Fibroblast of peridontal ligament (primary cell): ENCODE measurements around the gene SIGLEC5.

Source experiments
- DNase-seq: peaks from one replicate; pipeline ENCODE4 v3.0.0-alpha.2; 2010; ENCODE audit errors: extremely low read depth

SIGLEC5 gene

GRCh38 chr19:51589511-51589910 lies 40.7 kb downstream of the SIGLEC5 start:
- no peak for DNase-seq

DNA sequence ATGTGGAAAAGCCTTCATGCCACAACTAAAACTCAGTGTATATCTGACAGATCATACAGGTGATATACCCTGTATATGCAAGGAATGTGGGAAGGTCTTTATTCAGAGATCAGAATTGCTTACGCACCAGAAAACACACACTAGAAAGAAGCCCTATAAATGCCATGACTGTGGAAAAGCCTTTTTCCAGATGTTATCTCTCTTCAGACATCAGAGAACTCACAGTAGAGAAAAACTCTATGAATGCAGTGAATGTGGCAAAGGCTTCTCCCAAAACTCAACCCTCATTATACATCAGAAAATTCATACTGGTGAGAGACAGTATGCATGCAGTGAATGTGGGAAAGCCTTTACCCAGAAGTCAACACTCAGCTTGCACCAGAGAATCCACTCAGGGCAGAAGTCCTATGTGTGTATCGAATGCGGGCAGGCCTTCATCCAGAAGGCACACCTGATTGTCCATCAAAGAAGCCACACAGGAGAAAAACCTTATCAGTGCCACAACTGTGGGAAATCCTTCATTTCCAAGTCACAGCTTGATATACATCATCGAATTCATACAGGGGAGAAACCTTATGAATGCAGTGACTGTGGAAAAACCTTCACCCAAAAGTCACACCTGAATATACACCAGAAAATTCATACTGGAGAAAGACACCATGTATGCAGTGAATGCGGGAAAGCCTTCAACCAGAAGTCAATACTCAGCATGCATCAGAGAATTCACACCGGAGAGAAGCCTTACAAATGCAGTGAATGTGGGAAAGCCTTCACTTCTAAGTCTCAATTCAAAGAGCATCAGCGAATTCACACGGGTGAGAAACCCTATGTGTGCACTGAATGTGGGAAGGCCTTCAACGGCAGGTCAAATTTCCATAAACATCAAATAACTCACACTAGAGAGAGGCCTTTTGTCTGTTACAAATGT lies 42.7 kb downstream of the SIGLEC5 start:
- DNase-seq = no peak

GRCh38 chr19:51586799-51587198 lies 43.4 kb downstream of the SIGLEC5 start:
- no peak for DNase-seq

DNA sequence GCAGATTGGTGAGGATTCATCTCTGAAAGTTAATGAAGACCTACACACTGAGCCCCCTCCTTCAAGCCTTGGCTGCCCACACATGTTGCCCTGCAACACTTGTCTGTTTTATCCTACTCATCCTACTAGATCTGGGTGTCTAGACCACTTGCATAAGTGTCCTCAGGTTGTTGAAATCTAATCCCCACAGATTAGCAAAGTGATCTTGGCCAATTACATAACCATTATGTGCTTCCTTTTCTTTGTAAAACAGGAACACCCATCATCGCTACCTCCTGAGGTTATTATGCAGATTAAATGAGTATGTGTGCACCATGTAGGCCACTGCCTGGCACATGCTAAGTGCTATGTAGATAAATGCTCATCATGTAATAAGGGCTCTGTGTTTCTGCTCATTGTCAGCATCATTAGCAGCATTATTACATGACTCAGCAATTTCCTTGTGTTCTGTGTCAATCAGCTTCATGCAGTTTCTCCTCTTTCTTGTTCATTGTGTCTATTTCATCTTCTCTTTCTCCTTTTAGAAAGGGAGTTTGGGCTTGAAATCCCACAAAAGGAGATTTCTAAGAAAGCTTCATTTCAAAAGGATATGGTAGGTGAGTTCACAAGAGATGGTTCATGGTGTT lies 44.0 kb downstream of the SIGLEC5 start:
- DNase-seq = no peak

- DNase-seq = no peak
Observed at GRCh38 chr19:51576850-51577249, 53.4 kb downstream of the SIGLEC5 start.

DNA sequence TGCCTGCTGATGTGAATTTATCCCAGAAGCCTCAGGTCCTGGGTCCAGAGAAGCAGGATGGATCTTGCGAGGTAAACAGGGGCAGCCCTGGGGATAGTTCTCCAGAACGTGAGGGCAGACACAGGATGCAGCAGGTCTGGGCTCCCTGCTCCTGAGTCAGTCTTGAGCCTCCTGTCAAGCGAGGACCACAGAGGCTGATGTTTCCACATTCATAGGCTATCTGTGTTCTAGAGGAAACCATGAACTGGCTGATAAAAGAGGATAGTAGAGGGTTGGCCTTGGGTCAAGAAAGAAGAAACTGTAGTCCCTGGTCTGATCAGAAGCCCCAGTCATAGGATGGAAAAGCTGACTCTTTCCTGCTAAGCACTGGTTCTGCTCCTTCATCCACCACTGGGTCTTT lies 56.9 kb downstream of the SIGLEC5 start:
- no peak for DNase-seq

GRCh38 chr19:51572908-51573307 lies 57.3 kb downstream of the SIGLEC5 start:
- DNase-seq = peak; percentile 9

- no peak for DNase-seq
Observed at GRCh38 chr19:51572410-51572809, 57.8 kb downstream of the SIGLEC5 start.

DNA sequence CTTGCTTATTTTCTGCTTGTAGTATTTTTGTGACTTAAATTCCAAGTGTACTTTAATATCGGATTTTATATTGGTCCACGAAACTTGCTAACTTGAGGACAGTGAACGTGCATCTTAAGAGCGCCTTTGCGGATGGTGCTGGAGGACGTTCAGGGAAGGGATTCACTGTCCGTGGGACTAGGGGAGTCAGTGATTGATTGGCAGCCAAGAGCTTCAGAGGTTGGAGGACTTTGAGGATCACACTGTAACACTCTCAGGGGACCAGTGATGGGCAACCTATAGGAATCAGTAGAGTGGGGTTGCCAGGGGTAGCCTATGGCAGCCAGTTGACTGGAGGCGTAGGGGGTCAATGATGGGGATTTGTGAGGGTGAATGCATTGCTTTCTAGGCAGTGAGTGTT lies 58.6 kb downstream of the SIGLEC5 start:
- peak; percentile 22 for DNase-seq

DNA sequence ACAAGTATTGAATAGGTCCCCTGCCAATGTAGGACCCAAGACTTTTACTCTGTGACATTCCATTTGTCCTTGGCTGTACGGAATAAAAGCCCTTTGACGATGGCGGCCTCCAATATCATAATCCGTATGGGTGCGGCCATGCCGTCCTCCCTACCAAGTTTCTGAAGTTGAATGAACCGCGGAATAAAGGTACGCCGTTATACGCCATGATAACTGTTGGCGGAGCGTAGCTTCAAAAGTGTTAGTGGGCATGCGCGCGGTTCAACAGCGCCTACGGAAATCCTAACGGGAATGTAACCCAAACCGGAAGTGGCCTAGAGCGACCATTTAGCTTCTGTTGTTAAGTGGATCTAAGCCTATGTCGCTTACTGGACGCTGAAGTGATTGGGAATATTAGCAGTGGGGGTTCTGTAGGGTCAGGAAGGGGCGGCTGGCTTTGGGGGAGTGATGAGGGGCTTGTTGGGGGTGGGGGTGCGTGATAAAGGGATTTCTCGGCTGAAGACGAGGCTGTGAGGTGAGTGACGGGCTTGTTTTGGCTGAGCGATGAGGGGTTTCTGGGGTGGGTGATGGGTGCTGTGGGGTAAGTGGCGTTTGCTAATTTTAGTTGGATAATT lies 59.1 kb downstream of the SIGLEC5 start, which contains the start of gene ZNF175:
TSS of gene ZNF175 (plus strand) at position 322 of the 614 bp plus-strand sequence. CDS start 2,047 bp downstream, outside the sequence.
- peak; percentile 98 for DNase-seq

- DNase-seq = no peak
Observed at GRCh38 chr19:51568456-51568855, 61.7 kb downstream of the SIGLEC5 start.

- no peak for DNase-seq
Observed at GRCh38 chr19:51567583-51567982, 62.6 kb downstream of the SIGLEC5 start.

DNA sequence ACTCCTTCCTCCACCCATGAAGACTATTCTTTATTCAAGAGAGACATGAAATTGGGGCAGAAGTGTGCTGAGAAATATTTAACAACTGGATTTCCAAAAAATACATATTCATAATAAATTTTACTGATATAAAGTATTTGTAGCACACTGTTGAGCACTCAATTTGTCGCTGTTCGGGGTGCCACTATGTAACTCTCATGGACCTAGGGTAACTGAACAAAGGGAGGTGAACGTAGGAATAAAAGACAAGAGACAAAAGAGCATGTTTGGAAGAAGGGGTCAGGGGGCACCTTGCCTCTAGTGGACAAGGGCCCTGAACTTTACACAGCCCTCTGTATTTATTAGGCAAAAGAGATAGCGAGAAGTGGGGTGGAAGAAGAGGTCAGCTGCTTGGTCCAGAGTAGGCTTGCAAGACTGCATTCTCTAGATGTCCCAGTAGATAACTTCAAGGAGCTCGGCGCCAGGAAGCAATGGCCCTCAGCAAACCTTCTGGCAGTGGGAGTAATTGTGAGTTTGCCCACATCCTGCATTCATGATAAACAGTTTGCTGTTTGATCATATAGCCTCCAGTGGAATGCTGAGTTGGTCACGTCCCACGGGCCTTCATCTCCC lies 63.6 kb downstream of the SIGLEC5 start:
- DNase-seq = no peak

DNA sequence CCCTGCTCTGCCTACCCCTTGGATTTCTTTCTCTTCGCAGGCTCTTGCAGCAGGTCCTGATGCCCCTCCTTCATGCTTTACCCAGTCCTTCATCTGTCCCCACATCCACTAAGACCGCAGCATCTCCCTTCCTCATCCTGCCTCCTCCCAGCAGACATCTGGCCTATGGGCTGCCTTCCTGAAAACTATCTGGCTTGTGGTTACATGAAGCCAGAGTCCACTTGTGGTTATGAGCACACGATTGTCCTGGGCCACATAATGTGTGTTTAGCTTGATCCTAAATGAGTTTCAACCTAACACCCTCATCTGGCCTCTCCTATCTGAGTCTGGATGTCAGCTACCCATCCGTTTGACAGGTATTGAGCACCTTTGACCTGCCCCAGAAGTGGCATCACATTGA lies 64.6 kb downstream of the SIGLEC5 start:
- DNase-seq = no peak

DNA sequence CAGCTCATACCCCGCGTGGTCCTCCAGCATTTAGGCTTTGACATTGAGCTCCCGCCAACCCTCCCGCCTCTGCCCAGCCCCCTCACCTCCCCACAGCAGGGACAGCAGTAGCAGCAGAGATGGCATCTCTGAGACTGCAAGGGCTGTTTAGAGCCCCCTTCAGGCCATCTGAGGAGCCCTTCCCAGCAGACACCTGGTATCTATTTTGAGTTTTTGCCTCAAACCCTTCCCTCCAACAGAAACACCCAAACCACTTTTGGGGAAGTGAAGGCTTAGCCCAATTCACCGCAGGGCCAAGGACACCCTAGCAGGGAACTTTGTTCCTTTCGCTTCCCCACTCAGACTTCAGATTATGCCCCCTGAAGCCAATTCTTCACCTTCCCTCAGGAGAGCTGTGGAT lies 65.4 kb downstream of the SIGLEC5 start:
- no peak for DNase-seq
